Measurements from ENCODE around the gene GRAMD1B.
"Not testable (repeated sequence)": the region's sequence is repeated elsewhere in the genome, so short reads cannot be mapped to it uniquely, and the experiment has no call there.

GRAMD1B gene

GRCh38 chr11:123438131-123438627 is 8.1 kb downstream of the GRAMD1B start:
- DNase-seq (ENCODE audit: extremely low spot score, insufficient read length, low read depth) (no peak), FAIRE-seq (no peak)

GRCh38 chr11:123439616-123440015 is 9.5 kb downstream of the GRAMD1B start:
- FAIRE-seq: no peak
- DNase-seq (ENCODE audit: extremely low spot score, insufficient read length, low read depth): no peak

- no peak for DNase-seq (ENCODE audit: extremely low spot score, insufficient read length, low read depth)
- no peak for FAIRE-seq
Measured at GRCh38 chr11:123441161-123441560, 11.1 kb downstream of the GRAMD1B start.

- DNase-seq (ENCODE audit: extremely low spot score, insufficient read length, low read depth) (no peak), FAIRE-seq (no peak)
Measured at GRCh38 chr11:123443851-123444623, 14.0 kb downstream of the GRAMD1B start.

- FAIRE-seq (no peak), DNase-seq (ENCODE audit: extremely low spot score, insufficient read length, low read depth) (no peak)
Measured at GRCh38 chr11:123448823-123449222, 18.8 kb downstream of the GRAMD1B start.

GRCh38 chr11:123449436-123449835 is 19.4 kb downstream of the GRAMD1B start:
- FAIRE-seq: no peak

GRCh38 chr11:123450623-123451022 is 20.6 kb downstream of the GRAMD1B start:
- FAIRE-seq (no peak), DNase-seq (ENCODE audit: extremely low spot score, insufficient read length, low read depth) (no peak)

More at GRCh38 chr11:123449436-123449835, 19.4 kb downstream of the GRAMD1B start:
- no peak for DNase-seq (ENCODE audit: extremely low spot score, insufficient read length, low read depth)

GRCh38 chr11:123451183-123451781 is 21.2 kb downstream of the GRAMD1B start:
- no peak for FAIRE-seq
- DNase-seq (ENCODE audit: extremely low spot score, insufficient read length, low read depth): no peak

GRCh38 chr11:123452794-123453193 is 22.7 kb downstream of the GRAMD1B start:
- no peak for FAIRE-seq
- DNase-seq (ENCODE audit: extremely low spot score, insufficient read length, low read depth): no peak

- FAIRE-seq: no peak
Measured at GRCh38 chr11:123454060-123454651, 24.1 kb downstream of the GRAMD1B start.

GRCh38 chr11:123454796-123455195 is 24.7 kb downstream of the GRAMD1B start:
- DNase-seq (ENCODE audit: extremely low spot score, insufficient read length, low read depth): no peak
- no peak for FAIRE-seq

More at GRCh38 chr11:123454060-123454651, 24.1 kb downstream of the GRAMD1B start:
- DNase-seq (ENCODE audit: extremely low spot score, insufficient read length, low read depth): no peak

GRCh38 chr11:123456448-123456847 is 26.4 kb downstream of the GRAMD1B start:
- not testable (repeated sequence) for DNase-seq (ENCODE audit: extremely low spot score, insufficient read length, low read depth); FAIRE-seq

- no peak for FAIRE-seq
- DNase-seq (ENCODE audit: extremely low spot score, insufficient read length, low read depth): no peak
Measured at GRCh38 chr11:123457187-123457770, 27.2 kb downstream of the GRAMD1B start.

GRCh38 chr11:123458501-123458900 is 28.4 kb downstream of the GRAMD1B start:
- DNase-seq (ENCODE audit: extremely low spot score, insufficient read length, low read depth) (no peak), FAIRE-seq (no peak)

- FAIRE-seq: no peak
Measured at GRCh38 chr11:123460012-123460700, 30.1 kb downstream of the GRAMD1B start.

GRCh38 chr11:123461164-123461563 is 31.1 kb downstream of the GRAMD1B start:
- no peak for DNase-seq (ENCODE audit: extremely low spot score, insufficient read length, low read depth)
- no peak for FAIRE-seq

More at GRCh38 chr11:123460012-123460700, 30.1 kb downstream of the GRAMD1B start:
- DNase-seq (ENCODE audit: extremely low spot score, insufficient read length, low read depth): no peak

GRCh38 chr11:123465667-123466066 is 35.6 kb downstream of the GRAMD1B start:
- not testable (repeated sequence) for DNase-seq (ENCODE audit: extremely low spot score, insufficient read length, low read depth); FAIRE-seq

GRCh38 chr11:123466172-123466571 is 36.1 kb downstream of the GRAMD1B start:
- DNase-seq (ENCODE audit: extremely low spot score, insufficient read length, low read depth); FAIRE-seq: not testable (repeated sequence)

GRCh38 chr11:123469089-123469488 is 39.0 kb downstream of the GRAMD1B start:
- no peak for FAIRE-seq
- no peak for DNase-seq (ENCODE audit: extremely low spot score, insufficient read length, low read depth)

- no peak for DNase-seq (ENCODE audit: extremely low spot score, insufficient read length, low read depth)
- no peak for FAIRE-seq
Measured at GRCh38 chr11:123469586-123469985, 39.5 kb downstream of the GRAMD1B start.
